ENCODE results near the gene TTI1.
A peak's percentile ranks its signal among the peaks of the same experiment; 100 is the strongest.

The TTI1 gene

GRCh38 chr20:37958856-37959520 lies 74.3 kb downstream of the TTI1 start:
- no peak for DNase-seq

- DNase-seq: no peak
Measured at GRCh38 chr20:37956107-37956585, 77.1 kb downstream of the TTI1 start.

- no peak for DNase-seq
Measured at GRCh38 chr20:37955511-37955910, 77.7 kb downstream of the TTI1 start.

- no peak for DNase-seq
Measured at GRCh38 chr20:37954626-37955025, 78.6 kb downstream of the TTI1 start.

GRCh38 chr20:37954190-37954589 lies 79.1 kb downstream of the TTI1 start:
- no peak for DNase-seq

- no peak for DNase-seq
Measured at GRCh38 chr20:37948956-37949355, 84.3 kb downstream of the TTI1 start.

DNA sequence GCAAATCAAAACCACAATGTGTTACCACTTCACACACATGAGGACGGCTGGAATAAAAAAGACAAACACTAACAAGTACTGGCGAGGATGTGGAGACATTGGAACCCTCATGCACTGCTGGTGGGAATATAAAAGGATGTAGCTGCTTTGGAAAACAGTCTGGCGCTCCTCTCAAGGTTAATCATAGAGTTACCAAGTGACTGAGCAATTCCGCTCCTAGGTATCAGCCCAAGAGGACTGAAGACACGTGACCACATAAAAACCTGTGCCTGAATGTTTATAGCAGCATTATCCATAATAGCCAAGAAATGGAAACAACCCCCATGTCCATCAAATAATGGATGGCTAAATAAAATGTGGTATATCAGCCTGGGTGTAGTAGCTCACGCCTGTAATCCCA lies 85.3 kb downstream of the TTI1 start:
- DNase-seq: no peak

- DNase-seq: no peak
Measured at GRCh38 chr20:37946946-37947345, 86.3 kb downstream of the TTI1 start.

DNA sequence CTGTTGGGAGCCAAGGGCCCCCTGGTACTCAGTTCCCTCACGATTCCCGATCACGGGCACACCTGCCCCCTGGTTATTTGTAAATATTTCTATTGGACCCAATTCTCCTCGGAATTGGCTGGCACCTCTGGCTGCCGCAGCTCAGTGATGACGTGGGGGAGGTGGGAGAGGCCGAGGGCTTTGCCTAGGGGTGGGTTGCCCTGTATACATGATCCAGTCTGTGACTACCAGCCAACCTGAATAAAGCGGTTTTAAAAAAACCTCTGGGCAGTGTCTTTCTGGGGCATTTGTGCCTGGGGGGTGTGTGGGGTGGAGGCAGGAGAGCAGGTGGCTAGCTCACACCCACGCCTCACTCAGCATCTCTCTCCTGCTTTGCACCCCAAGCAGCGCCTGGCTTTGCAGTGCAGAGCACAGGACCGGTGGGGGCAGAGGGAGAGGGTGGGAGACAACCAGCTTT lies 88.1 kb downstream of the TTI1 start:
- no peak for DNase-seq

- no peak for DNase-seq
Measured at GRCh38 chr20:37944456-37944981, 88.7 kb downstream of the TTI1 start.

DNA sequence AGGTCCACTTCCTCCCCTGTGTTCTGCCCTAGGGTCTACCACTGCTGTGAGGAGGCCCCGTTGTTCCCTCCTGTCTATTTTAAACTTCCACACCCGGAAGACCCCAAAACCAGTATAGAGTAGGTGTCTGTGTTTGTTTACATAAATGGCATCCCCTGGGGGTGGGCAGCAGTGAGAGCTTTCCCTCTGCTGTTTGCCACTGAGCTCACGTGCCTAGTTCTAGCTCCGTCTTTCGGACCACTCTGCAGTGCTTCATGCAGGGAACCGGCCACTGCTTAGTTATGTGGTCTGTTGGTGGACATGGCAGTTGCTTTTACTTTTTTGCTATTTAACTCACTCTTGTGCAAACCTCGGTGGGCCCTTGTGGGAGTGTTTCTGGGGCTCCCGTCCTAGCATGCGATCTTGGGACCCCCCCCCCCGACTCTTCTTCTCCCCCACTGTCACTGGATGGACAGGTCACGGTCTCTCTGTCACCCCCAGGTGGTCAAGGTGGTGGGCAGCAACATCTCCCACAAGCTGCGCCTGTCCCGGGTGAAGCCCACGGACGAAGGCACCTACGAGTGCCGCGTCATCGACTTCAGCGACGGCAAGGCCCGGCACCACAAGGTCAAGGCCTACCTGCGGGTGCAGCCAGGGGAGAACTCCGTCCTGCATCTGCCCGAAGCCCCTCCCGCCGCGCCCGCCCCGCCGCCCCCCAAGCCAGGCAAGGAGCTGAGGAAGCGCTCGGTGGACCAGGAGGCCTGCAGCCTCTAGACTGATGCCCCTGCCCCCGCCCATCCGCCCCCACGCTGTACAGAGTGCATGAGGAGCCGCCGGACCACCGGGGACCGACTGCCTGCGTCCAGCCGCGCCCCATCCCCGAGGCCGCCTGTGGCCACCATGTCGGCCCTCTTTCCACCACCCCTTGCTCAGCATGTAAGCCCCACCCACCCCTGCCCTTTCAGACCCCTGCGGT lies 89.5 kb downstream of the TTI1 start:
- no peak for DNase-seq

DNA sequence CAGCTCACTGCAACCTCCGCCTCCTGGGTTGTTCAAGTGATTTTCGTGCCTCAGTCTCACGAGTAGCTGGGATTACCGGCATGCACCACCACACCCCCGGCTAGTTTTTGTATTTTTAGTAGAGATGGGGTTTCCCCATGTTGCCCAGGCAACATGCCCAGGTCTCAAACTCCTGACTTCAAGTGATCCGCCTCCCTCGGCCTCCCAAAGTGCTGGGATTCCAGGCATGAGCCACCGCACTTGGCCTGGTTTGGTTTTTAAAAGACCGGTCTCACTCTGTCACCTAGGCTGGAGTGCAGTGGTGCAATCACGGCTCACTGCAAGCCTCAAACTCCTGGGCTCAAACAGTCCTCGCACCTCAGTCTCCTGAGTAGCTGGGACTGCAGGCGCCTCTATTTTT lies 90.2 kb downstream of the TTI1 start:
- DNase-seq: no peak

DNA sequence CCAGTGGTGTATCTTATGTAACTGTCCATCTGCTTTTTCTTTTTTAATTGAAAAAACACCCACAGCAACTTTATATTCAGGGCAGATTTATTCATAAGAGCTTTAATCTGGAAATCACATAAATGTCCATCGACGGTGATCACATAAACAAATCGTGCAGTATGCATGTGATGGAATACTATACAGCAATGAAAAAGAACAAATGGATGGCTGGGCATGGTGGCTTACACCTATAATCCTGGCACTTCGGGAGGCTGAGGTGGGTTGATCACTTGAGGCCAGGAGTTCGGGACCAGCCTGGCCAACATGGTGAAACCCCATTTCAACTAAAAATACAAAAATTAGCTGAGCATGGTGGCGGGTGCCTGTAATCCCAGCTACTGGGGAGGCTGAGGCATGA lies 91.3 kb downstream of the TTI1 start:
- no peak for DNase-seq

GRCh38 chr20:37941332-37941731 lies 91.9 kb downstream of the TTI1 start:
- peak; percentile 6 for DNase-seq

- DNase-seq: peak; percentile 17
Measured at GRCh38 chr20:37940858-37941257, 92.4 kb downstream of the TTI1 start.

DNA sequence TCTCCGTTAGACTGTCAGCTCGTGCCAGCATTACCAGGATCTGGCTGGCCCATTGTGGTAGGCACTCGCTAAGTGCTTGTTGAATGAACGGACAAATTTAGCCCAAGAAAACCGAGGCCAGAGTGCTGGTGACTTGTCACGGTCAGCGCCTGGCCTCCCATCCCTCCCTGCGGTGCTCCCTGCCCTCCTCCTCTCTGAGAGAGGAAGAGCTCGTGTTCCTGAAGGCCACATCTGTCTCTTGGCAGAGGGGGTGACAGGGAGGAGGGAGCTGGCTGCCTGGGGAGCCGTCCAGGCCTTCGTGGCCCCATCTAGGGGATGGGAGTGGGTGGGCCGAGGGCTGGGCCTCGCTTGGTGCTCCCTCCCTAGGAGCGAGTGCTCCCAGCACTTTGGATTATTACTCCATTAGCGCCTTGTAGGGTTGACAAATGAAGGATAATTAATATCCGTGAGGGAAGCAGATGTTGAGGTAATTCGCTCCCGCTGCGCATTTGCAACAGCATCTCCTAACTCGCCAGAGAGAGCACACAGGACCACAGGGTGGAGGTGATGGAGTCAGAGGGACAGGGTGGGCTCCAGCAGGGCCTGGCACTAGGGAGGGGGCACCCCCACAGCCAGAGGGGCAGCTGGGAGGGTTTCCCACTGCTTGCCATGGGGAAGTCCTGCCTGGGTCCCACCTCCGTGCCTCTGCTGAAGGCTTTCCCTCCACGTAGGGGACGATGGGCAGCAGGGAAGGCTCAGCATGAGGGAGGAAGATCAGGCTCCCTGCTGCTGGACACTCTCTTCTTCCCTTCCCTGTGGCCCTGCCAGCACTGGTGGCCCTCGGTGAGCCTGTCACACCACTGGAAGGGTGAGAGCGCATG lies 93.3 kb downstream of the TTI1 start:
- DNase-seq: no peak

GRCh38 chr20:37938954-37939353 lies 94.3 kb downstream of the TTI1 start:
- no peak for DNase-seq

DNA sequence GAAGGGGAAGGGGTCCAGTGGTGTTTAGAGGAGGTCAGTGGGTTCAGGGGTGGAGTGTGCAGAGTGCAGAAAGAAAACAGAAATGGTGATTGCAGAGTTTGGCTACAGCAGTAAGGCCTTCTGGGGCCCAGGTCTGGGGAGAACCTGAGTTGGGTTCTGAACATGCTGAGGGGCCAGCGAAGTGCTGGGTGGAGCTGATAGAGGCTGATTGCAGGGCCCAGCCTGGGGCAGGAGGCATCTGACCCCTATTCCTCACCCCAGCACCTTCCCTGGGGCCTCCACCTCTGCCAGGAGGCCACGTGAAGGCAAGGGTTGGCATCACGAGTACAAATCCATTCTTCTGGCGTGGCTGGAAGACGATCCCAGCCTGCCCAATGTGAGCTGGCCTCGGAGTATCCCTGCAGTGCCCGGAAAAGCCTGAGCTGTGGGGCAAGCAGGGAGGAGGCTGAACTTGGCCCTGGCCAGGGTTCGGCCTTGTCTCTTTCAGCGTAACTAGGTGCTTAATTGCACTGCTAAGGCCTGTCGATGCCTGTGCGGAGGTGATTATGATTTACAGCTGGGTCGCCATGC lies 95.0 kb downstream of the TTI1 start:
- DNase-seq: no peak

GRCh38 chr20:37937686-37938085 lies 95.6 kb downstream of the TTI1 start:
- no peak for DNase-seq

DNA sequence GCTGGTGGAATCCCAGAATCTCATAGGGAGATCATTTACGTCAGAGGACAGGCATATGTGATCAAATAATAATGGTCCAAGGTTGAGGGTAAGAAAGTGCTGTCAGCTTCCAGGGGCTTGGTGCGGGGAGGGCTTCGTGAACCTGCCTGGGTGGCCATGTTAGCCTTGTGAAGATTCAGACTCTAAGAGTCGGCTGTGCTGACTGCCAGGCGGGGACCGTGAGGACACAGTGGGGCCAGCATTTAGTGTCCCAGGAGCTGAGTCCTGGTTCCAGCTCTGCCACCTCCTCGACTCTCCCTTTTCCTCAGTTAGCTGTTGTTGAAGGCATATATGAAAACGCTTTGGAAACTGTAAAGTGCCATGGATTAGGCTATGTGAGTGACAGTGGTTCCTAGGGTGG lies 96.8 kb downstream of the TTI1 start:
- DNase-seq: no peak

- no peak for DNase-seq
Measured at GRCh38 chr20:37936041-37936440, 97.2 kb downstream of the TTI1 start.

GRCh38 chr20:37935435-37935834 lies 97.8 kb downstream of the TTI1 start:
- no peak for DNase-seq

Data from hematopoietic multipotent progenitor cell treated with erythropoietin and hydrocortisone succinate and interleukin-3 and kit ligand, for 8 days (in vitro differentiated cells).